ENCODE results near the gene CCNI.
A peak's percentile ranks its signal among the peaks of the same experiment; 100 is the strongest.
"Not testable (repeated sequence)": the region's sequence is repeated elsewhere in the genome, so short reads cannot be mapped to it uniquely, and the experiment has no call there.

Gene CCNI

DNA sequence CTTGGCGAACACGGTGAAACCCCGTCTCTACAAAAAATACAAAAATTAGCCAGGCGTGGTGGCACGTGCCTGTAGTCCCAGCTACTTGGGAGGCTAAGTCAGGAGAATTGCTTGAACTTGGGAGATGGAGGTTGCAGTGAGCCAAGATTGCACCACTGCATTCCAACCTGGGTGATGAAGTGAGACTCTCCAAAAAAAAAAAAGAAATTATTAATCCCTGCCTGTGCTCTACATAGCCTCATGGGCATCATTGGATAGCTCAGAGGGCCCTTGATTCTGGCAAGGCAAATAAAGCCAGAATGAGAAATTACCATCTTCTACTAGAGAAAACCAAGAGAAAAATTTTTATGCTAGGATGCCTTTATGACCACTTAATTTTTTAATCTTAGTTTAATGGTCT, 38.6 kb downstream of the CCNI start:
- not testable (repeated sequence) for DNase-seq

- no peak for DNase-seq
Observed at GRCh38 chr4:77036206-77036605, 39.6 kb downstream of the CCNI start.

- DNase-seq = no peak
Observed at GRCh38 chr4:77035153-77035552, 40.6 kb downstream of the CCNI start.

DNA sequence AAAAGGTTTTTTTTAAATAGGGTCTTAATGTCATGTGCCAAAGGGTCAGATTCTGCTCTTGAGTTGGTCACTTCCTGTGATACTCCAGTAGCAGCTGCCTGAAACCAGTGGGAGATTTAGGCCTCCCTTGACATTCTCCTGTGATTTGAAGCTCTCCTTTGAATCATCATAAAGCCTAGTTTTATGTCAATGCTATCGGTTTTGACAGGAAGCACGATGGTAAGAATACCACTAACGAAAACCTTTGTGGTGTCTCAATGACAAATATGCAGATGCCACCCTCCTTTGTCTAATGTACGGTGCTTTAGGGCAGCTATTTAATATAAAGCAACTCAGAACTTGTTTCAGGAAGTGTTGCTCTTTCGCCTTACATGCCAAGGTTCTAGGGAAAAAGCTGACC, 44.2 kb downstream of the CCNI start:
- DNase-seq = peak; percentile 82

GRCh38 chr4:77029757-77030156, 46.0 kb downstream of the CCNI start:
- not testable (repeated sequence) for DNase-seq

GRCh38 chr4:77028246-77028645, 47.5 kb downstream of the CCNI start:
- peak; percentile 83 for DNase-seq

GRCh38 chr4:77026322-77026704, 49.5 kb downstream of the CCNI start:
- DNase-seq = no peak

- DNase-seq = peak; percentile 87
Observed at GRCh38 chr4:77025643-77026321, 50.0 kb downstream of the CCNI start.

DNA sequence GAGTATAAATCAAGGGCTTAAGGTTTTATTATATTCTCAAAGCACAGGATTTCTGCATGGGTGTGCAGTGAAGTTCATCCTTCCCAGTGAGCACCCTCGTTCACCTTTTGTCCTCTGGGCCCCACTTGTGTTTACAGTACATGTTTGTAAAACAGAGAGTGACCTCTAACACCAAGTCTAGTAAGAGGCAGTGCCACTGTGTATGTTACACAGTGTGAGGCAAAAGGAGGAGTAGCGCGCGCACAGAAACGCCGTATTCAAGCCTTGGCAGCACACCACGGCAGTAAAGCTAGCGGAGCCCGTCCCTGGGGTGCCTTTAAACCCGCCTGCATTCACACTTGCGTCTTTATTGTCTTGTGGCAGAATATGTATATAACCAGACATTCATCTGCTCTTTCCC, 51.9 kb downstream of the CCNI start:
- no peak for DNase-seq

DNA sequence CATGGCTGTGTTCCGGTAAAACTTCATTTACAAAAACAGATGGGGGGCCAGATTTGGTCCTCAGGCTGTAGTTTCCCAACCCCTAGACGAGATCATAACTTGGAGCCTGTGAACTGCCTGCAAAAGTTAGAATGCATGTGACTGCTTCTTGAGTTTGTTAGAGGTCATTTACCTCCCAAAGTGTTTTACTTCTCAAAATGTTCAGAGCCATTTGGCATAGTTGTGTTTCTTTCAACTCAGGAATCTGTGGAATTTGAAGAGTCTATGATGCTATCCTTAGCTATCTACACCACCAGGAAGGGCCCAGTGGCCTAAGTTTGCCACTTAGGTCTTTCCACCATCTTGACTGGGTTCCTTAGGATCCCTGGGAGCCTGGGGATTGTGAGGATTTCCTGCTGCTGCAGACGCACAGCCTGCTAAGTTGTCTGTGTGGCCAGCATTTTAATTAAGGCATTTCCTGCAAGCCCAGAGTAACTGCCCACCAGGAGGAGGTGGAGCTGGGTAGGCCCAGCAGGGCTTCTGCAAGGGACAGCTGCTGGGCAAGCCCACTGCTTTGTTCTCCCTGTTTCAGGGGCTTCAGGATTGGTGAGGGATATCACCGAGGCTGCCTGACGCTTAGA, 53.1 kb downstream of the CCNI start:
- no peak for DNase-seq

DNA sequence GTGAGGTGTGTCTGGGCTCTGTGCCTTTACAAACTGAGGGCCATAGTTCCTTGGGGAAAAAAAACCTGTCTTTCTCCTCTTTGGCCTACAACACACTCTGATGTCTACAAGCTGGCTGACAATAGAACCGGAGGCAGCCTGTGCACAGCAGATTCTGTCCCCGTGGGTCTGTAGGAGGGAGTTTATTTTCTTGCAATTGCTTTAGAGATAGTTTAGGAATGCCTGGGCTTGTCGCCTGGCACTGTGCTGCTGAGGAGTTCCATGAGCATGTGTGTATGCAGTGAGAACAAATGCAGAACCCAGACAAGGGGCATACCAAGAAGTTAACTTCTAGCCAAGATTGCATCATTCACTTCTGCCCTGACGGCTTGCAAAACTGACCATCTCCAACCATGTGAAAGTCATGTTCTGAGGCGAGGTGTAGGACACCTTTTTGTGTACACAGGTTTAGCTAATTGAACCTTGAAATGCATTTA, 54.1 kb downstream of the CCNI start:
- no peak for DNase-seq

GRCh38 chr4:77020017-77020416, 55.8 kb downstream of the CCNI start:
- no peak for DNase-seq

GRCh38 chr4:77015390-77015789, 60.4 kb downstream of the CCNI start:
- DNase-seq = peak; percentile 39

DNA sequence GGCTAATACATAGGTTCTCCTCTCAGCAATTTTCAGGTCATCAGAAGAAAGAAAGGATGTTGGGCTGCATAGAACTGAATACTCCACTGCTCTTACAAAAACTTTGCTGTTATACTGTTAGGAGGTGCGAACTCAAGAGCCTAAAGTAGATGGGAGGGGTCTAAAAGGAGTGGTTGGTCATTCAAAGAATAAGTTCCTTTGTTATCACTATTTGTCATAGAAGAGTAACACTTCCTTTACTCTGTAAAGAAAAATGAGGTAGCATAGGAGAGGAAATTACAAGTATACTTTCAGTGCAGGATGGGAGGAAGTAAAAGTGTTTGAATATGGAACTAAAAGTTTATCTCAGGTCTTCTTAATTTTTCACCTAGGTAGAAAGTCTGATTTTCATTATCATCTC, 61.5 kb downstream of the CCNI start:
- no peak for DNase-seq

GRCh38 chr4:77012726-77013125, 63.1 kb downstream of the CCNI start:
- no peak for DNase-seq

- DNase-seq = no peak
Observed at GRCh38 chr4:77010841-77011354, 64.9 kb downstream of the CCNI start.

DNA sequence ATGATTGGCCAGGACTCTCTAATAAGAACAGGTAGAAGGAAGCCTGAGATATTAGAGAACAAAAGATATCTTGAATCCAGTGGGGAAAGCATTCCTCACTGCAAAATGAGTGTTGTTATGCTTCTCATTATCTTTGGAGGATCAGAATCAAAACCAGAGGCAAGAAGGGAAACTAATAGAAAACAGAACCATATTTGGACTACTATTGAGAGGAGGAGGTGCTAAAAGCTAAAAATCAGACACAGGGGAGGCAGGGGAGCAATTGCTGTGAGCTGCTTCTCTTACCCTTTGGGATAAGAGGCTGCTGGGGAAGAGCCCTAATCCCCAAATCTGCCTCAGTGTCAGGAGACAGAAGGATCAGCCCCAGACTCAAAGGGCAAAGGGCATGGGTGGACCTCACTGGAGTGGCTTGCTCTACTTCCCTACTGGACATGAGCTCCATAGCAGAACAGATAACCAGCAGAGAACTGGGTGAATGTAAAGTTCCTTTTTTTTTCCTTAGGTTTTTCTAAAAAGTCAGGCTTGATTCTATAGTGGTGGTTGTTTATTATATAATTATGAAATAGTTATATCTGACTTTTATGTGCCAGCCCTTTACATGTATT, 66.2 kb downstream of the CCNI start:
- no peak for DNase-seq

- DNase-seq = peak; percentile 47
Observed at GRCh38 chr4:77007358-77008230, 68.2 kb downstream of the CCNI start.

GRCh38 chr4:77006753-77007353, 68.9 kb downstream of the CCNI start:
- no peak for DNase-seq

DNA sequence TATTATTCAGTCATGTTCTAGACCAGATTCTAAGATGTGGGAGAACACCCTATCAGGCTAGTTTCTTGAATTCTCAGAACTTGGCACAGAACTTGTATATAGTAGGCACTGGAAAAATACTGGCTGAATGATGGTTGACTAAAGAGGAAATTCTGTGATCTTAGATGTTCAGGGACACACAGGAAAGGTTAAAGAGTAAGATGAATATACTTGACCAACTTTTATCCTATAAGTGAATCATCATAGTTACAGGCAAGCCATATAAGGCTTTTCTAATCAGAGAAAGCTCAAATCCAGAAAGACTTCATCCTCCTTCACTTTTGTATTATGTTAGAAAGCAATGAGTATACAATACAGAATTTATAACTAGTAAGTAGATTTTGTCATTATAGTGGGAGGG, 72.4 kb downstream of the CCNI start:
- DNase-seq = peak; percentile 29

DNA sequence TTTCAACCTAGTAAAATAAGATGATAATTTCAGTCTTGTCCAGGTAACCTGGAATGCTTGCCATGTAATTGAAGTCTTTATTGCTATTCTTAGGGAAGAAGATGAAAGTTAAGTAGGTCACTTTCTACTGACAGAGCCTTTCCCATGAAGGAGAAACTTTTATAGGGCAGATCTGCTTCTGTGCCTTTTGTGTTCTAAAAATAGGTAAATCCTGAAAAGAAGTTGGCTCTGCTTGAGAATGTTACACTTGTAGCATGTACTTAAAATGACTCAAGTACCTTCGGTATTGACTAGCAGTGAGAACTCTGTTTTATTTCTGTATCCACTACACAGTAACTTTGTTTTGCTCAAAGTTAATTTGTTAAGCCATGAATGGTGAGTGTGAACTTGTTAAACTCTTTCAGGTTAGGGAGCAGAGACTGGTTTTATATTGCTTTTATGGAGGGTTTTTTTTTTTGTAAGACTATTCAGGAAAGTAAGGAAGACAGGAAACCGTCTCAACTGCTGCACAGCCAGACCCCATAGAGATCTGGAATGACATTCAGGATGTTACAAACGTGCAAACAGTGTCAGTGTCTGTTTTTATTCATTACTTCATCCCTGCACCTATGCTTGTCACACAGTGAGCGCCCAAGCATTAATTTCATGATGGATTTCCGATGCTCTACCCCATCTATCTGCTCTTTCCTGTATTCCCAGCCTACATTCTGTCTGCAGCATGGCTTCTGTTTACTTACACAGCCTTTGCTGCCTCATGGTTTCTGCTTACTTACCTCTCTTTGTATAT, 73.3 kb downstream of the CCNI start:
- no peak for DNase-seq

- DNase-seq = no peak
Observed at GRCh38 chr4:77001907-77002306, 73.9 kb downstream of the CCNI start.
